HG03571 (cell line): Measurements from ENCODE around the gene HIGD1A.

Source experiments
- ATAC-seq: cut with Tn5 transposase; IDR thresholded peaks from one replicate; pipeline ENCODE4 v1.9.1; 2021; ENCODE audit not compliant: unreplicated experiment

The HIGD1A gene

GRCh38 chr3:42762046-42762724 lies 42.1 kb downstream of the HIGD1A start:
- no peak for ATAC-seq

- no peak for ATAC-seq
Observed at GRCh38 chr3:42758126-42758525, 46.2 kb downstream of the HIGD1A start.

GRCh38 chr3:42756681-42757213 lies 47.5 kb downstream of the HIGD1A start:
- no peak for ATAC-seq

GRCh38 chr3:42755681-42756578 lies 48.4 kb downstream of the HIGD1A start:
- ATAC-seq, result no peak

GRCh38 chr3:42753757-42754156 lies 50.5 kb downstream of the HIGD1A start:
- no peak for ATAC-seq

GRCh38 chr3:42752961-42753360 lies 51.3 kb downstream of the HIGD1A start:
- ATAC-seq, result no peak

GRCh38 chr3:42752441-42752840 lies 51.8 kb downstream of the HIGD1A start:
- ATAC-seq, result no peak

GRCh38 chr3:42751609-42752008 lies 52.7 kb downstream of the HIGD1A start:
- no peak for ATAC-seq

GRCh38 chr3:42750834-42751233 lies 53.5 kb downstream of the HIGD1A start:
- no peak for ATAC-seq

GRCh38 chr3:42749753-42750231 lies 54.5 kb downstream of the HIGD1A start:
- ATAC-seq, result no peak

GRCh38 chr3:42749025-42749752 lies 55.1 kb downstream of the HIGD1A start:
- ATAC-seq, result no peak

- no peak for ATAC-seq
Observed at GRCh38 chr3:42747581-42747980, 56.7 kb downstream of the HIGD1A start.

- ATAC-seq, result no peak
Observed at GRCh38 chr3:42746455-42747450, 57.5 kb downstream of the HIGD1A start.

- no peak for ATAC-seq
Observed at GRCh38 chr3:42745776-42746454, 58.4 kb downstream of the HIGD1A start.

- ATAC-seq, result no peak
Observed at GRCh38 chr3:42745291-42745745, 59.0 kb downstream of the HIGD1A start.

- no peak for ATAC-seq
Observed at GRCh38 chr3:42743204-42743995, 60.9 kb downstream of the HIGD1A start.

- no peak for ATAC-seq
Observed at GRCh38 chr3:42742688-42743087, 61.6 kb downstream of the HIGD1A start.

- no peak for ATAC-seq
Observed at GRCh38 chr3:42742259-42742658, 62.0 kb downstream of the HIGD1A start.
